ENCODE data around the gene FKBP1A. TPM values are rescaled to one million over a fixed set of nuclear protein-coding genes. Genes with fewer than 3 reads are reported as not detected.
"Not testable (repeated sequence)": the region's sequence is repeated elsewhere in the genome, so short reads cannot be mapped to it uniquely, and the experiment has no call there.

Gene FKBP1A
- total RNA-seq, 2 donors from 2014 or later: 103 to 161 TPM

GRCh38 chr20:1345756-1346093 is 47.1 kb downstream of the FKBP1A start:
- 59% methylated on average over 1 of the region's 1 CpG for WGBS
- TF ChIP-seq POLR2A (IDR thresholded peaks at IDR 0.05) (no peak), CTCF (IDR thresholded peaks at IDR 0.05) (no peak), POLR2AphosphoS5 (IDR thresholded peaks at IDR 0.05) (peak; percentile 77)
- intact Hi-C loops (cut with DNase I): no loop called here

GRCh38 chr20:1345030-1345755 is 47.7 kb downstream of the FKBP1A start:
- no peaks in the 10 kb centered on the region for H3K27me3 ChIP-seq (replicated peaks; ENCODE audit: insufficient read depth)
- H3K36me3 ChIP-seq: no peaks in the 10 kb centered on the region
- no peaks in the 10 kb centered on the region for H3K9me3 ChIP-seq
- no peak for DNase-seq (ENCODE audit: low spot score)
- no peaks in the 10 kb centered on the region for H3K4me1 ChIP-seq (replicated peaks)
- intact Hi-C loops (cut with DNase I): no loop called here
- 99% methylated on average over 4 of the region's 4 CpGs for WGBS
- H3K27ac ChIP-seq: no peak overlapping the region
- TF ChIP-seq POLR2AphosphoS5 (IDR thresholded peaks at IDR 0.05) (no peak), POLR2A (IDR thresholded peaks at IDR 0.05) (no peak), CTCF (IDR thresholded peaks at IDR 0.05) (no peak)
- no peak overlapping the region for H3K4me3 ChIP-seq

More at GRCh38 chr20:1345756-1346093, 47.1 kb downstream of the FKBP1A start:
- Histone ChIP-seq H3K27me3 (replicated peaks; ENCODE audit: insufficient read depth) (no peaks in the 10 kb centered on the region), H3K4me1 (replicated peaks) (no peaks in the 10 kb centered on the region), H3K36me3 (no peaks in the 10 kb centered on the region), H3K9me3 (no peaks in the 10 kb centered on the region), H3K4me3 (no peak overlapping the region), H3K27ac (no peak overlapping the region)
- no peak for DNase-seq (ENCODE audit: low spot score)

- DNase-seq (ENCODE audit: low spot score); H3K27me3 ChIP-seq (replicated peaks; ENCODE audit: insufficient read depth); intact Hi-C loops (cut with DNase I); H3K36me3 ChIP-seq; H3K4me1 ChIP-seq (replicated peaks); H3K4me3 ChIP-seq; H3K27ac ChIP-seq; H3K9me3 ChIP-seq: not testable (repeated sequence)
- 74% methylated on average over 8 of the region's 8 CpGs for WGBS
Measured at GRCh38 chr20:1343446-1344124, 49.3 kb downstream of the FKBP1A start.

- H3K27ac ChIP-seq: no peak overlapping the region
- WGBS: 77% methylated on average over 5 of the region's 5 CpGs
- TF ChIP-seq CTCF (IDR thresholded peaks at IDR 0.05) (no peak), POLR2AphosphoS5 (IDR thresholded peaks at IDR 0.05) (no peak), POLR2A (IDR thresholded peaks at IDR 0.05) (no peak)
- H3K27me3 ChIP-seq (replicated peaks; ENCODE audit: insufficient read depth): no peaks in the 10 kb centered on the region
- H3K9me3 ChIP-seq: no peaks in the 10 kb centered on the region
- H3K4me3 ChIP-seq: no peak overlapping the region
- H3K4me1 ChIP-seq (replicated peaks): peaks cover 8% of the 10 kb centered on the region
- intact Hi-C loops (cut with DNase I): no loop called here
- H3K36me3 ChIP-seq: no peaks in the 10 kb centered on the region
- no peak for DNase-seq (ENCODE audit: low spot score)
Measured at GRCh38 chr20:1341561-1342265, 51.1 kb downstream of the FKBP1A start.

- Histone ChIP-seq H3K4me1 (replicated peaks) (peaks cover 8% of the 10 kb centered on the region), H3K27ac (no peak overlapping the region), H3K36me3 (no peaks in the 10 kb centered on the region), H3K27me3 (replicated peaks; ENCODE audit: insufficient read depth) (no peaks in the 10 kb centered on the region), H3K4me3 (no peak overlapping the region), H3K9me3 (no peaks in the 10 kb centered on the region)
- TF ChIP-seq POLR2AphosphoS5 (IDR thresholded peaks at IDR 0.05): no peak
- TF ChIP-seq POLR2A (IDR thresholded peaks at IDR 0.05): no peak
- no peak for TF ChIP-seq CTCF (IDR thresholded peaks at IDR 0.05)
- WGBS: 89% methylated on average over 4 of the region's 4 CpGs
- intact Hi-C loops (cut with DNase I): no loop called here
- DNase-seq (ENCODE audit: low spot score): no peak
Measured at GRCh38 chr20:1338801-1339200, 54.1 kb downstream of the FKBP1A start.

Data from prostate gland (tissue), 2 donors.